Measurements from ENCODE around the gene YPEL2.

The YPEL2 gene

GRCh38 chr17:59357929-59358328, 26.5 kb downstream of the YPEL2 start:
- TF ChIP-seq CTCF (IDR thresholded peaks at IDR 0.05), result no peak
- peak overlapping the region; percentile 32 for H3K4me3 ChIP-seq
- no peak for DNase-seq (ENCODE audit: low spot score)
- H3K27ac ChIP-seq, result peak overlapping the region; percentile 64 to 89

- no peak for DNase-seq (ENCODE audit: low spot score)
- TF ChIP-seq CTCF (IDR thresholded peaks at IDR 0.05), result no peak
- Histone ChIP-seq H3K4me3 (no peak overlapping the region), H3K27ac (peak overlapping the region; percentile 54 to 78)
These were observed 29.9 kb downstream of the YPEL2 start for GRCh38 chr17:59361386-59361785.

- Histone ChIP-seq H3K27ac (peak overlapping the region; percentile 54 to 78), H3K4me3 (peak overlapping the region; percentile 30)
- no peak for DNase-seq (ENCODE audit: low spot score)
- TF ChIP-seq CTCF (IDR thresholded peaks at IDR 0.05), result no peak
These were observed 30.7 kb downstream of the YPEL2 start for GRCh38 chr17:59361916-59362810.

GRCh38 chr17:59362811-59363205, 31.4 kb downstream of the YPEL2 start:
- peak overlapping the region; percentile 54 to 78 for H3K27ac ChIP-seq

GRCh38 chr17:59365383-59365981, 34.0 kb downstream of the YPEL2 start:
- no peak for DNase-seq (ENCODE audit: low spot score)
- no peak for TF ChIP-seq CTCF (IDR thresholded peaks at IDR 0.05)
- Histone ChIP-seq H3K27ac (peak overlapping the region; percentile 85 to 93), H3K4me3 (peak overlapping the region; percentile 12)

More at GRCh38 chr17:59362811-59363205, 31.4 kb downstream of the YPEL2 start:
- no peak for DNase-seq (ENCODE audit: low spot score)
- TF ChIP-seq CTCF (IDR thresholded peaks at IDR 0.05), result no peak
- H3K4me3 ChIP-seq, result peak overlapping the region; percentile 30

GRCh38 chr17:59366040-59366757, 34.7 kb downstream of the YPEL2 start:
- Histone ChIP-seq H3K27ac (peak overlapping the region; percentile 85 to 93), H3K4me3 (peak overlapping the region; percentile 46)
- DNase-seq (ENCODE audit: low spot score), result no peak
- no peak for TF ChIP-seq CTCF (IDR thresholded peaks at IDR 0.05)
